ENCODE results near the gene KIF23. TPM values are rescaled to one million over a fixed set of nuclear protein-coding genes. Genes with fewer than 3 reads are reported as not detected.

The KIF23 gene
- polyA plus RNA-seq, 1 donor, result 15.9 TPM

DNA sequence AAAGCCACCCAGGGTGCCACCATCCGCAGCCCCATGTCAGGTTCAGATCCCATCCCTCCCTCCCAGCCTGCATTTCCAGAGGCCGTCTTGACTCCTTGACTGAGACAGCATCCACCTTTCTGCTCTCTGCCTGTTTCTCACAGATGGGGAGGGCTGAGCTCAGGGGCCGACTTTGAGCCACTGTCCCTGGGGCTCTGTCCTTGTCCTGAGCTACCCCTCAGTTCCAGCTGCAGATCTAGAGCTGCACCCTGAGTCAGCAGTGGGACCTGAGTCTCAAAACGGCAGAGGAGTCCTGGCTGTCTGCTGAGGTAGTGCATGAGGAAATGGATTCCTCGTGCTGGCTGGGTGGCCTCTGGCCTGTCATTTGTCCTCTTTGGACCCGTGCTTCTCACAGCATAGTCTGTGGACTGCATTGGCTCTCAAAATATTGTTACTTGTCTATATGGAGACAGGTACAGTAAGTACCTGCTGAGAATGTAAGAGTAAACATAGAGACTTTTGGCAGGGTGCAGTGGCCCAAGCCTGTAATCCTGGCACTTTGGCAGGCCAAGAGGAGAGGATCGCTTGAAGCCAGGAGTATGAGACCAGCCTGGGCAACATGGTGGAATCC lies 60.8 kb downstream of the KIF23 start:
- no peak overlapping the region for H3K27ac ChIP-seq (ENCODE audit: low read length)
- DNase-seq, result no peak
- no CpG with 5 or more reads among the region's 7 CpGs for WGBS (ENCODE audit: insufficient coverage, low lambda C conversion rate)

GRCh38 chr15:69475769-69476358 lies 61.7 kb downstream of the KIF23 start:
- Histone ChIP-seq H3K9me3 (ENCODE audit: control insufficient read depth, low read depth, low read length) (no peaks in the 10 kb centered on the region), H3K4me1 (ENCODE audit: control insufficient read depth, insufficient read depth, low read length) (no peaks in the 10 kb centered on the region), H3K4me3 (ENCODE audit: low read length) (no peak overlapping the region), H3K36me3 (ENCODE audit: control insufficient read depth, insufficient read depth, low read length) (no peaks in the 10 kb centered on the region), H3K27me3 (ENCODE audit: control insufficient read depth, insufficient read depth, low read length) (no peaks in the 10 kb centered on the region), H3K27ac (ENCODE audit: low read length) (no peak overlapping the region)
- peak; percentile 62 to 67 for DNase-seq
- no CpG with 5 or more reads among the region's 8 CpGs for WGBS (ENCODE audit: insufficient coverage, low lambda C conversion rate)

More for the DNA sequence above, 60.8 kb downstream of the KIF23 start:
- no peaks in the 10 kb centered on the region for H3K4me1 ChIP-seq (ENCODE audit: control insufficient read depth, insufficient read depth, low read length)
- H3K36me3 ChIP-seq (ENCODE audit: control insufficient read depth, insufficient read depth, low read length), result no peaks in the 10 kb centered on the region
- H3K27me3 ChIP-seq (ENCODE audit: control insufficient read depth, insufficient read depth, low read length), result no peaks in the 10 kb centered on the region
- no peaks in the 10 kb centered on the region for H3K9me3 ChIP-seq (ENCODE audit: control insufficient read depth, low read depth, low read length)
- no peak overlapping the region for H3K4me3 ChIP-seq (ENCODE audit: low read length)

DNA sequence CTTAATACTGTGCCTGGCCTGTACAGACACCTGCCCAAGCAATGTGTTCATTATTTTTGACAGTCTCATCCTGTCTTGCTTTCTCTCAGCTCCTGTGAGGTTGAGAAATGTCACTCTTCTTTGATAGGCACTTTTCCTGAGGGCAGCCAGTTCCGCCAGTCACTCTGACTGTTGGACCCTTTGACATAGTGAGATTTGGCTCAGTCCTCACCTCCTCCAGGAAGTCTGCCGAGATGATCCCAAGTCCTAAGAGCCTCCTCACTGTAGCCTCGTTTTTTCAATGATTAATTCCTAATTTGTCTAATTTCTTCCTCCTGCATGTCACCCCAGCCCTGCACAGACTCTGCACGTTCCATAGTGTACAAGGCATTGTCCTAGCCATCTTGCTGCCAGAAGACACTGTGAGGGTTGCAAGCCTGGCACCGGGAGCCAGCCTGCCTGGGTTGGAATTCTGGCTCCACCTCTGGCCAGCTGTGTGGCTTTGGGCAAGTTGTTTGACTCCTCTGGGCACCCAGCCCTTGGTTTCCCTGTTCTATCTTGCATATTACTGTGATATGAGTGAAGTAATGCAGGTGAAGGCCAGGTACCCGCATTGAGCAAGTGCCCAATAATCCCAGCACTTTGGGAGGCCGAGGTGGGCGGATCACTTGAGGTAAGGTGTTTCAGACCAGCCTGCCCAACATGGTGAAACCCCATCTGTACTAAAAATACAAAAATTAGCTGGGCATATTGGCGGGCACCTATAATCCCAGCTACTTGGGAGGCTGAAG lies 62.7 kb downstream of the KIF23 start:
- WGBS (ENCODE audit: insufficient coverage, low lambda C conversion rate), result 100% methylated on average over 2 of the region's 9 CpGs
- no peak overlapping the region for H3K4me3 ChIP-seq (ENCODE audit: low read length)
- H3K36me3 ChIP-seq (ENCODE audit: control insufficient read depth, insufficient read depth, low read length), result no peaks in the 10 kb centered on the region
- H3K27me3 ChIP-seq (ENCODE audit: control insufficient read depth, insufficient read depth, low read length), result no peaks in the 10 kb centered on the region
- H3K9me3 ChIP-seq (ENCODE audit: control insufficient read depth, low read depth, low read length), result no peaks in the 10 kb centered on the region
- DNase-seq, result no peak
- no peaks in the 10 kb centered on the region for H3K4me1 ChIP-seq (ENCODE audit: control insufficient read depth, insufficient read depth, low read length)
- no peak overlapping the region for H3K27ac ChIP-seq (ENCODE audit: low read length)

DNA sequence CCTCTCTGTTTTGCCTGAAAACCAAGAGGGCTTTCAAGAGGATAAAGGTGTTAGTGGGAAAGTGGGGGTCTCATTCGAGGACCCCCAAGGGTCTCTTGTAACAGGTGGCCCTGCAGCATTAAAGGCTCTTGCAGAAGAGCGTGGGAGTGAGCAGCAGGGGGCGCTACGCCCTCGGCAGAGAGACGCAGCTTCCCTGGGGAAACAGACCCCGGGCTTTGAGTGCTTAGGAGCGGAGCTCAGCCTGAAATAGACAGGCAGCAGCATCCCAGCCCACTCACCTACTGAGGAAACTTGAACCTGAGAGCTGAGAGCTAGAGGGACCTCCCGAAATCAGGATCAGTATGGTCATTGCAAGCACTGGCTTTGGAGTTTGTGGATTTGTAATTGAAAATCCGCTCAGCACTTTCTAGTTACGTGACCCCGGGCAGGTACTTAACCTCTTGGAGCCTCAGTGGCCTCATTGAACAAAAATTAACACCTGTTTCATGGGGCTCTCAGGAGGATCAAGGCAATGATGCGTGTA lies 64.2 kb downstream of the KIF23 start:
- Histone ChIP-seq H3K27me3 (ENCODE audit: control insufficient read depth, insufficient read depth, low read length) (no peaks in the 10 kb centered on the region), H3K4me1 (ENCODE audit: control insufficient read depth, insufficient read depth, low read length) (no peaks in the 10 kb centered on the region), H3K27ac (ENCODE audit: low read length) (no peak overlapping the region), H3K4me3 (ENCODE audit: low read length) (no peak overlapping the region), H3K9me3 (ENCODE audit: control insufficient read depth, low read depth, low read length) (no peaks in the 10 kb centered on the region), H3K36me3 (ENCODE audit: control insufficient read depth, insufficient read depth, low read length) (no peaks in the 10 kb centered on the region)
- WGBS (ENCODE audit: insufficient coverage, low lambda C conversion rate), result no CpG with 5 or more reads among the region's 13 CpGs
- peak; percentile 37 to 42 for DNase-seq

DNA sequence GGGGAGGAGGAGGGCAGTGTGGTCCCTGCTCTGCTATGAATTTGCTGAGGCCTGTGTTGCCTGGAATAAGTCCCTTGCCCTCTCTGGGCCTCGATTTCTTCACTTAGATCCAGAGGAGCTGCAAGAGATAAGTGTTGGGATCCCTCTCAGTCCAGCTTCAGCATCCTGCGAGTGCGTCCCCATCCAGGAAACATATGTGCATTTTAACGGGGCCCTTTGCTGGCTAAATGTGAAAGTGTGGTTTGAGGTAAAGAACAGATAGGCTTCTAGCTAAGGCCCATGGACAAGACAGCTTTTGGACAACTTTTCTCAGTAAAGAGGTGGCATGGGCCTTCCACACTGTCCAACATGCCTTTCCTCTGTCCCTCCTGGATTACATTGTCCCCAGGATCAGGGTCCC lies 64.9 kb downstream of the KIF23 start:
- no peak overlapping the region for H3K4me3 ChIP-seq (ENCODE audit: low read length)
- H3K27ac ChIP-seq (ENCODE audit: low read length), result no peak overlapping the region
- no peak for DNase-seq
- no peaks in the 10 kb centered on the region for H3K4me1 ChIP-seq (ENCODE audit: control insufficient read depth, insufficient read depth, low read length)
- no peaks in the 10 kb centered on the region for H3K36me3 ChIP-seq (ENCODE audit: control insufficient read depth, insufficient read depth, low read length)
- peaks cover under 1% of the 10 kb centered on the region for H3K27me3 ChIP-seq (ENCODE audit: control insufficient read depth, insufficient read depth, low read length)
- H3K9me3 ChIP-seq (ENCODE audit: control insufficient read depth, low read depth, low read length), result no peaks in the 10 kb centered on the region
- no CpG with 5 or more reads among the region's 4 CpGs for WGBS (ENCODE audit: insufficient coverage, low lambda C conversion rate)

DNA sequence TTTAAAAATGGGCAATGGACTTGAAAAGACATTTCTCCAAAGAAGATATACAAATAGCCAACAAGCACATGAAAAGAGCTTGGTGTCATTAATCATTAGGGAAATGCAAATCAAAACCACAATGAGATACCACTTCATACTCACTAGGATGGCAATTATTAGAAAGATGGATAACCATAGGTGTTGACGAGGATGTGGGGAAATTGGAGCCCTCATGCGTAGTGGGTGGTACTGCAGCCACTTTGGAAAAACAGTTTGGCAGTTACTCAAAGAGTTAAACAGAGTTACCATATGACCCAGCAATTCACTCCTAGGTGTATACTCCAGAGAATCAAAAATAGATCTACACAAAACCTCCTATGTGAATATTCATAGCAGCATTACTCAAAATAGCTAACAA lies 65.8 kb downstream of the KIF23 start:
- H3K4me1 ChIP-seq (ENCODE audit: control insufficient read depth, insufficient read depth, low read length), result no peaks in the 10 kb centered on the region
- DNase-seq, result no peak
- peaks cover 7% of the 10 kb centered on the region for H3K27me3 ChIP-seq (ENCODE audit: control insufficient read depth, insufficient read depth, low read length)
- no CpG with 5 or more reads among the region's 2 CpGs for WGBS (ENCODE audit: insufficient coverage, low lambda C conversion rate)
- no peaks in the 10 kb centered on the region for H3K36me3 ChIP-seq (ENCODE audit: control insufficient read depth, insufficient read depth, low read length)
- H3K27ac ChIP-seq (ENCODE audit: low read length), result no peak overlapping the region
- H3K4me3 ChIP-seq (ENCODE audit: low read length), result no peak overlapping the region
- H3K9me3 ChIP-seq (ENCODE audit: control insufficient read depth, low read depth, low read length), result no peaks in the 10 kb centered on the region

DNA sequence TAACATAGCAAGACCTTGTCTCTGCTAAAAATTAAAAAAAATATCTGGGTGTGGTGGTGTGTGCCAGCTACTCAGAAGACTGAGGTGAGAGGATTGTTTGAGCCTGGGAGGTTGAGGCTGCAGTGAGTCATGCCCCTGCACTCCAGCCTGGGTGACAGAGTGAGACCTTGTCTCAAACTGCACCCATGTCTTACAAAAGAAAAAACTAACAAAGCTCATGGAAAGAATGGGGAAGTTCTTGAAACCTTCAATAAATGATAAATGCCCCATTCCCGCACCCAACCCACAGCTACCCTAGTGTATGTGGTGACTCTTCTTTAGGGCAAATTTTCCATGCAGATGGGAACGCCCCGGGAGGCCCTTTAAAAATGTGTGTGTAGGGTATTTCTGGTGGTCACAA lies 66.8 kb downstream of the KIF23 start:
- Histone ChIP-seq H3K4me3 (ENCODE audit: low read length) (no peak overlapping the region), H3K9me3 (ENCODE audit: control insufficient read depth, low read depth, low read length) (no peaks in the 10 kb centered on the region), H3K27me3 (ENCODE audit: control insufficient read depth, insufficient read depth, low read length) (peaks cover 10% of the 10 kb centered on the region), H3K36me3 (ENCODE audit: control insufficient read depth, insufficient read depth, low read length) (no peaks in the 10 kb centered on the region), H3K4me1 (ENCODE audit: control insufficient read depth, insufficient read depth, low read length) (no peaks in the 10 kb centered on the region), H3K27ac (ENCODE audit: low read length) (no peak overlapping the region)
- DNase-seq, result no peak
- no CpG with 5 or more reads among the region's 3 CpGs for WGBS (ENCODE audit: insufficient coverage, low lambda C conversion rate)

DNA sequence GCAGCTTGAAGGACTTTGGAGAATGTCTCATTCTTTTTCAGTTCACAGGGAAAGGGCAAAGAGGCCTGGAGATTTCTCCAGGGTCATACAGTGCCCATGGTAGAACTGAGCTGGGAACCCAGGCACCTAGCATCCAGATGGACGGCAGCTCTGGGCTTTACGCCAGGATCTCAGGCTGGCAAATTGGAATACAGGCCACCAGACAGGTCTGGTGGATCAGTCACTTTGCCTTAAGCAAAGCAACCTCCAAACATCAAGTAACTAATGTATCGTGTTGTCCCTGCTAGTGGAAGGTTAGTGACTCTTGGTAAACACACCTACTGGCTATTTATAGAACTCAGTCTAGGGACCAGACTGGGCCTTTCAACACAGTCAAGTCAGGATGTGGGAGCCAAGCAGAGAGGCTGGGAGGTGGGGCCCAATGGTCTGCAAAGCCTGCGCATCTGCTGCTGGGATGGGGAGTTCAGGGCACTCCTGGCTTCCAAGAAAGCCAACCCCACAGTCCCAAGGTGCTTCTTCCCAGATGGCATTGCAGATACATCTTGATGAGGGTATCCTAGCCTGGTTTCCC lies 68.6 kb downstream of the KIF23 start:
- WGBS (ENCODE audit: insufficient coverage, low lambda C conversion rate), result no CpG with 5 or more reads among the region's 4 CpGs
- Histone ChIP-seq H3K4me1 (ENCODE audit: control insufficient read depth, insufficient read depth, low read length) (no peaks in the 10 kb centered on the region), H3K9me3 (ENCODE audit: control insufficient read depth, low read depth, low read length) (no peaks in the 10 kb centered on the region), H3K27ac (ENCODE audit: low read length) (no peak overlapping the region), H3K27me3 (ENCODE audit: control insufficient read depth, insufficient read depth, low read length) (peaks cover 10% of the 10 kb centered on the region), H3K4me3 (ENCODE audit: low read length) (no peak overlapping the region), H3K36me3 (ENCODE audit: control insufficient read depth, insufficient read depth, low read length) (no peaks in the 10 kb centered on the region)
- no peak for DNase-seq

GRCh38 chr15:69484837-69485236 lies 70.7 kb downstream of the KIF23 start:
- Histone ChIP-seq H3K36me3 (ENCODE audit: control insufficient read depth, insufficient read depth, low read length) (no peaks in the 10 kb centered on the region), H3K27ac (ENCODE audit: low read length) (no peak overlapping the region), H3K27me3 (ENCODE audit: control insufficient read depth, insufficient read depth, low read length) (peaks cover 10% of the 10 kb centered on the region), H3K4me3 (ENCODE audit: low read length) (no peak overlapping the region), H3K9me3 (ENCODE audit: control insufficient read depth, low read depth, low read length) (no peaks in the 10 kb centered on the region), H3K4me1 (ENCODE audit: control insufficient read depth, insufficient read depth, low read length) (no peaks in the 10 kb centered on the region)
- DNase-seq, result no peak
- no CpG with 5 or more reads among the region's 6 CpGs for WGBS (ENCODE audit: insufficient coverage, low lambda C conversion rate)

DNA sequence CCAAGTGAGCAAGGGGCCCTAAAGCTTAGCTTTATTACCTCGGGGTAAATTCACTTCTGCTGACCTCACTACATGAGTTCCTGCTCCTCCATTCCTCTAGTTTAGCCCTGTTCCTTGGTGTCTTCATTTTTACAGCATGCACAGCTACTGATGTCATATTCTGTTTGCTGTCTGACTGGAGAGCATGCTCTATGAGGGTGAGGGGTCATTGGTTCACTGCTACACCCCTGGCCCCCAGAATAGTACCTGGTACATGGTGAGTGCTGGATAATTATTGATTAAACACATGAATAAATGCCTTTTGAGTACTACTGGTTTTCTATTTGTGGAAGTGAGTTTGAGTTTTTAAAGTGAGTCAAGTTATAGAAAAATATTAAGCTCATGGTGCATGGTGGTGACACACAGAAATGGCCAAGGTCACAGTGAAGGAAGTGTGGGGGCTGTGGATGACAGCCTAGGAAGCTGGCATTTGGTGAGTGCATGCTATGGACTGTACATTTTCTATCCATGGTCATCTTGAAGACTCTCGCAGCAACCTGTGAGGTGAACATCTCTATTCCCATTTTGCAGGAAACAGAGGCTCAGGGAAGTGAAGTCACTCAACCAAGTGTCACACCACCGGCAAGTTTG lies 72.4 kb downstream of the KIF23 start:
- WGBS (ENCODE audit: insufficient coverage, low lambda C conversion rate), result no CpG with 5 or more reads among the region's 3 CpGs
- DNase-seq, result no peak
- Histone ChIP-seq H3K4me3 (ENCODE audit: low read length) (no peak overlapping the region), H3K36me3 (ENCODE audit: control insufficient read depth, insufficient read depth, low read length) (no peaks in the 10 kb centered on the region), H3K27ac (ENCODE audit: low read length) (no peak overlapping the region), H3K27me3 (ENCODE audit: control insufficient read depth, insufficient read depth, low read length) (peaks cover 12% of the 10 kb centered on the region), H3K9me3 (ENCODE audit: control insufficient read depth, low read depth, low read length) (no peaks in the 10 kb centered on the region), H3K4me1 (ENCODE audit: control insufficient read depth, insufficient read depth, low read length) (no peaks in the 10 kb centered on the region)
